Thyroid gland (tissue), 4 donors: ENCODE measurements around the gene MRPL4.

Source experiments
- POLR2A ChIP-seq, 2 donors: fragments of 450-650 bp; IDR thresholded peaks; one replicate each; pipeline ENCODE4 v1.6.1; 2017; ENCODE audit warnings: antibody characterized with exemption in 2 of 2, mild to moderate bottlenecking in 2 of 2, moderate library complexity in 1 of 2
- TF ChIP-seq, protein P1 (sequence below), 6 experiments: fragments of 200-600 bp in 3 of 6; fragments of 450-650 bp in 3 of 6; sonication (generic) in 3 of 6; IDR thresholded peaks; one replicate each; pipeline ENCODE4 v1.5.1; 2016 to 2019; ENCODE audit warnings: antibody characterized with exemption in 6 of 6, mild to moderate bottlenecking in 2 of 6, inconsistent platforms in 1 of 6, moderate library complexity in 1 of 6

DNA sequence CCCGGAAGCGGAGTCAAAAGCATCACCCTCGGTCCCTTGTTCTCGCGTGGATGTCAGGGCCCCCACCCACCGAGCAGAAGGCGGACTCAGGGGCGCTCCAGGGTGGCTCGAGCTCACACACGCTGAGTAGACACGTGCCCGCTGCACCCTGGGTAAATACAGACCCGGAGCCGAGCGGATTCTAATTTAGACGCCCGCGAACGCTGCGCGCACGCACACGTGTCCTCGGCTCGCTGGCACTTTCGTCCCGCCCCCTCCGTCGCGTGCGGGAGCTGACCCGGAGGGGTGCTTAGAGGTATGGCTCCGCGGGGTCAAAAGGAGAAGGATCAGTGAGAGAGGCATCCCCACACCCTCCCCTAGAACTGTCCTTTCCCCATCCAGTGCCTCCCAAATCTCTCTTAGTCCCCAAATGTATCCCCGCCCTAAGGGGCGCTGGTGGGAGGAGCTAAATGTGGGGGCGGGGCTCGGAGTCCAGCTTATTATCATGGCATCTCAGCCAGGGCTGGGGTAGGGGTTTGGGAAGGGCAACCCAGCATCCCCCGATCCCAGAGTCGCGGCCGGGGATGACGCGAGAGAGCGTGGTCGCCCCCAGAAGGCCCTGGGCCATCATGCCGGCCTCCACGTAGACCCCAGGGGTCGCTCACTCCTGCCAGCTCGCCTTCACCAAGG lies 37.3 kb downstream of the MRPL4 start:
- no peak for TF ChIP-seq POLR2A (IDR thresholded peaks at IDR 0.05)
- TF ChIP-seq, protein P1, sequence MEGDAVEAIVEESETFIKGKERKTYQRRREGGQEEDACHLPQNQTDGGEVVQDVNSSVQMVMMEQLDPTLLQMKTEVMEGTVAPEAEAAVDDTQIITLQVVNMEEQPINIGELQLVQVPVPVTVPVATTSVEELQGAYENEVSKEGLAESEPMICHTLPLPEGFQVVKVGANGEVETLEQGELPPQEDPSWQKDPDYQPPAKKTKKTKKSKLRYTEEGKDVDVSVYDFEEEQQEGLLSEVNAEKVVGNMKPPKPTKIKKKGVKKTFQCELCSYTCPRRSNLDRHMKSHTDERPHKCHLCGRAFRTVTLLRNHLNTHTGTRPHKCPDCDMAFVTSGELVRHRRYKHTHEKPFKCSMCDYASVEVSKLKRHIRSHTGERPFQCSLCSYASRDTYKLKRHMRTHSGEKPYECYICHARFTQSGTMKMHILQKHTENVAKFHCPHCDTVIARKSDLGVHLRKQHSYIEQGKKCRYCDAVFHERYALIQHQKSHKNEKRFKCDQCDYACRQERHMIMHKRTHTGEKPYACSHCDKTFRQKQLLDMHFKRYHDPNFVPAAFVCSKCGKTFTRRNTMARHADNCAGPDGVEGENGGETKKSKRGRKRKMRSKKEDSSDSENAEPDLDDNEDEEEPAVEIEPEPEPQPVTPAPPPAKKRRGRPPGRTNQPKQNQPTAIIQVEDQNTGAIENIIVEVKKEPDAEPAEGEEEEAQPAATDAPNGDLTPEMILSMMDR (IDR thresholded peaks at IDR 0.05), result no peak
